ENCODE results near the gene FZD1. TPM values are rescaled to one million over a fixed set of nuclear protein-coding genes. Genes with fewer than 3 reads are reported as not detected.

The FZD1 gene
- total and polyA plus RNA-seq, 2 of the 4 experiments (the other 2 are of a cell fraction), result 3.6 to 6.8 TPM

GRCh38 chr7:91265693-91266066 lies 1.4 kb downstream of the FZD1 start:
- no peak for TF ChIP-seq BHLHE40 (IDR thresholded peaks at IDR 0.05; ENCODE audit: low read depth, low read length)
- no peak for TF ChIP-seq NFE2L2 (IDR thresholded peaks at IDR 0.05; ENCODE audit: low read depth, low read length)
- no peak for TF ChIP-seq MXI1 (IDR thresholded peaks at IDR 0.05; ENCODE audit: borderline replicate concordance, low read depth, low read length)
- TF ChIP-seq SMC3 (IDR thresholded peaks at IDR 0.05; ENCODE audit: low read depth, low read length), result no peak
- TF ChIP-seq MAFK (IDR thresholded peaks at IDR 0.05; ENCODE audit: low read depth, low read length), result no peak
- TF ChIP-seq ELK1 (IDR thresholded peaks at IDR 0.05; ENCODE audit: borderline replicate concordance, low read depth, low read length), result no peak
- TF ChIP-seq RAD21 (IDR thresholded peaks at IDR 0.05; ENCODE audit: low read length), result no peak
- no peak for TF ChIP-seq USF2 (IDR thresholded peaks at IDR 0.05; ENCODE audit: low read depth, low read length)
- no peak for TF ChIP-seq CEBPB (IDR thresholded peaks at IDR 0.05; ENCODE audit: low read depth, low read length)
- TF ChIP-seq POLR2A (IDR thresholded peaks at IDR 0.05; ENCODE audit: low read depth, low read length), result no peak
- TF ChIP-seq CHD1 (IDR thresholded peaks at IDR 0.05; ENCODE audit: low read depth, low read length), result no peak
- no peak for TF ChIP-seq RFX5 (IDR thresholded peaks at IDR 0.05; ENCODE audit: low read depth, low read length)
- TF ChIP-seq FOS (IDR thresholded peaks at IDR 0.05; ENCODE audit: low read depth, low read length), result no peak
- TF ChIP-seq RCOR1 (IDR thresholded peaks at IDR 0.05; ENCODE audit: insufficient replicate concordance, low read length), result no peak
- no peak for TF ChIP-seq MAZ (IDR thresholded peaks at IDR 0.05; ENCODE audit: borderline replicate concordance, low read depth, low read length)
- TF ChIP-seq CTCF (conservative IDR thresholded peaks at IDR 0.05; ENCODE audit: low read depth, low read length), result no peak
- H2BK20ac ChIP-seq (ENCODE audit: low read depth, low read length), result no peak overlapping the region
- H2BK15ac ChIP-seq (ENCODE audit: low read depth, low read length), result peak overlapping the region; percentile 6; the same call in 1 of the 3 replicates
- peaks cover 5% of the 10 kb centered on the region; the same call in 1 of the 2 replicates for H3K9me1 ChIP-seq (ENCODE audit: insufficient read depth, low read length)
- H4K5ac ChIP-seq (ENCODE audit: low read depth, low read length), result peak overlapping the region; percentile 65; the same call in 1 of the 2 replicates
- peak overlapping the region; percentile 84 for H2BK5ac ChIP-seq (ENCODE audit: low read depth, low read length, poor library complexity, severe bottlenecking)
- H2AFZ ChIP-seq (replicated peaks; ENCODE audit: low read length, poor library complexity), result peak overlapping the region; percentile 84
- H3K27ac ChIP-seq (ENCODE audit: insufficient read depth, low read length), result peak overlapping the region; percentile 89
- dilution Hi-C loops (cut with HindIII; ENCODE audit: low sequenced_read_pairs, unreplicated experiment), result no loop called here
- H3K27me3 ChIP-seq (ENCODE audit: control insufficient read depth, insufficient read depth, low read length), result no peaks in the 10 kb centered on the region
- no peaks in the 10 kb centered on the region for H3K9me3 ChIP-seq (ENCODE audit: control insufficient read depth, insufficient read depth, low read length)
- H2AK9ac ChIP-seq (replicated peaks; ENCODE audit: low read depth, low read length, poor library complexity), result peak overlapping the region; percentile 12
- 0% methylated on average over 2 of the region's 31 CpGs; no CpG with 5 or more reads in 1 of the 2 experiments for WGBS, 2 experiments (ENCODE audit: extremely low coverage in 2 of 2, insufficient read length in 1 of 2)
- intact Hi-C loops (cut with micrococcal nuclease), result loop anchor here (1.0 to 10.0 kb wide), 5 partner anchors 176 to 679 kb away; partner anchors contain the start of genes AKAP9, CDK14 and MTERF1
- no TSS peak for BruUV-seq (replicated peaks)
- DNase-seq, result no peak
- ChIA-PET POLR2A (ENCODE audit: unreplicated experiment) (no interaction called here), CTCF (no interaction called here)
- H2AK5ac ChIP-seq (ENCODE audit: low read depth, low read length), result peak overlapping the region; percentile 81
- H3K14ac ChIP-seq (replicated peaks; ENCODE audit: low read depth, low read length), result no peak overlapping the region
- H3K4ac ChIP-seq (ENCODE audit: low read depth, low read length), result peak overlapping the region; percentile 58
- H3K79me1 ChIP-seq (ENCODE audit: low read depth in 1 of 2, low read length in 2 of 2), result peaks cover 18 to 29% of the 10 kb centered on the region in 2 experiments
- in situ Hi-C loops (cut with MboI; ENCODE audit: low sequenced_read_pairs), result loop anchor here (5.0 kb wide), 1 partner anchor 178 kb away; no protein-coding TSS in a partner anchor
- H4K20me1 ChIP-seq (ENCODE audit: insufficient read depth, low read length), result no peaks in the 10 kb centered on the region; the same call in 1 of the 2 replicates
- H3K9ac ChIP-seq (ENCODE audit: low read depth, low read length), result peak overlapping the region; percentile 76
- peak overlapping the region; percentile 68 to 87; a peak in 2 of 4 replicates for H4K8ac ChIP-seq (ENCODE audit: low read depth in 2 of 2, low read length in 2 of 2)
- peak overlapping the region; percentile 75 for H3K4me3 ChIP-seq (ENCODE audit: insufficient read depth, low read depth, low read length)
- no peaks in the 10 kb centered on the region; the same call in 1 of the 2 replicates for H3K36me3 ChIP-seq (ENCODE audit: control insufficient read depth, insufficient read depth, low read length)
- H3K18ac ChIP-seq (ENCODE audit: low read depth, low read length), result peak overlapping the region; percentile 22; the same call in 1 of the 2 replicates
- peak overlapping the region; percentile 16; the same call in 1 of the 2 replicates for H2BK120ac ChIP-seq (ENCODE audit: low read depth, low read length)
- no peak for ATAC-seq (ENCODE audit: low read depth)
- peak overlapping the region; percentile 34; the same call in 1 of the 2 replicates for H4K91ac ChIP-seq (ENCODE audit: insufficient read depth, low read depth, low read length)
- H3K23ac ChIP-seq (ENCODE audit: low read depth, low read length), result peak overlapping the region; percentile 79
- no peak overlapping the region for H3K56ac ChIP-seq (ENCODE audit: extremely low read depth, insufficient read depth, low read length)
- peaks cover 4% of the 10 kb centered on the region for H3K4me1 ChIP-seq (ENCODE audit: control insufficient read depth, insufficient read depth, low read length)
- H3K4me2 ChIP-seq (ENCODE audit: low read depth, low read length), result peak overlapping the region; percentile 90
